HG02840 (cell line): ENCODE results near the gene MYO16.
"Not testable (repeated sequence)": the region's sequence is repeated elsewhere in the genome, so short reads cannot be mapped to it uniquely, and the experiment has no call there.

Experiments used
- ATAC-seq: cut with Tn5 transposase; IDR thresholded peaks from one replicate; pipeline ENCODE4 v1.9.1; 2021; ENCODE audit warnings: mild to moderate bottlenecking, moderate library complexity, moderate number of reproducible peaks; ENCODE audit not compliant: unreplicated experiment, low FRiP score

Gene MYO16

GRCh38 chr13:108733022-108733560, 103.7 kb downstream of the MYO16 start:
- ATAC-seq: no peak

- no peak for ATAC-seq
Measured at GRCh38 chr13:108734676-108735075, 105.3 kb downstream of the MYO16 start.

DNA sequence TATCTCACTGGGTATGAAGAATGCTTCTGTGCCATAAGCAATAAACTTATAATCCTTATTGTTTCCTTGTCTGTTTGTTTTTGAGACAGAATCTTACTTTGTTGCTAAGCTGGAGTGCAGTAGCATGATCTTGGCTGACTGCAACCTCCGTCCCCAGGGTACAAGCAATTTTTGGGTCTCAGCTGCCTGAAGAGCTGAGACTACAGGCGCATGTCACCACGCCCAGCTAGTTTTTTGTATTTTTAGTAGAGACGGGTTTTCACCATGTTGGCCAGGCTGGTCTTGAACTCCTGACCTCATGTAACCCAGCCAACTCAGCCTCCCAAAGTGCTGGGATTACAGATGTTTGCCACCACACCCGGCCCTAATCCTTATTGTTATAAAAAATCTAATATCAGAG, 112.5 kb downstream of the MYO16 start:
- ATAC-seq: no peak

- ATAC-seq: no peak
Measured at GRCh38 chr13:108742701-108743451, 113.5 kb downstream of the MYO16 start.

- no peak for ATAC-seq
Measured at GRCh38 chr13:108743522-108743921, 114.1 kb downstream of the MYO16 start.

DNA sequence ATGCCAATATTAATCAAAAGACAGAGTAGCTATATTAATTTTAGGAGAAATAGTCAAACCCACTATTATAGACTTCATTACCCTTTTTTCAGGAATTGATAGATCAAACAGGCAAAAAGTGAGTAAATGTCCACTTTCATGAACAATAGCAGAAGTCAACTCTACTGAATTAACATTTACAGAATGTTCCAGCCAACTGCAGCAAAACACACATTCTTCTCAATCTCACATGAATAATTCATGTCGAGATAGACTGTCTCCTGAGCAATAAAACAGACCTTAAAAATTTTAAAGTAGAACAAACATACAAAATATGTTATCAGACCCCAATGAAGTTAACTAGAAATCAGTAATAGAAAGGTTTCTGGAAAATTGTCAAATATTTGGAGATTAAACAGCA, 118.4 kb downstream of the MYO16 start:
- no peak for ATAC-seq

GRCh38 chr13:108752276-108752675, 122.9 kb downstream of the MYO16 start:
- ATAC-seq: no peak

DNA sequence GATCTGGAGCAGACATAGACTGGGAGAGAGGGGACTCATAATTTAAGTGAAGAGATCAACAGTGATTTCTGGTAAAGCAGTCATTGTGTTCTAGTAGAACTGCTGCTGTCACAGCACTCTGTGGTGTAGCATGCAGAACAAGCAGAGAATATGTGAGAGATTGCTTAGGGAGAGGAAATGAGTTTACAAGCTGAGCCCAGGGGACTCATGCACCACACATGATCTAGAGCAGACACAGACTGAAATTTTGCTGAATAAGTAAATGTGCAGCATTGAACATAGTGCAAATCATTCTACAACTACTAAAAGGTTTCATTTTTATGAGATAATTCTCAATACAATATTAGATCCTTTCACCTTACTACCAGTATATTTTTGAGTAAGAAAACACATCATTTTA, 125.7 kb downstream of the MYO16 start:
- no peak for ATAC-seq

- ATAC-seq: no peak
Measured at GRCh38 chr13:108760129-108760528, 130.7 kb downstream of the MYO16 start.

GRCh38 chr13:108760541-108760940, 131.1 kb downstream of the MYO16 start:
- no peak for ATAC-seq

DNA sequence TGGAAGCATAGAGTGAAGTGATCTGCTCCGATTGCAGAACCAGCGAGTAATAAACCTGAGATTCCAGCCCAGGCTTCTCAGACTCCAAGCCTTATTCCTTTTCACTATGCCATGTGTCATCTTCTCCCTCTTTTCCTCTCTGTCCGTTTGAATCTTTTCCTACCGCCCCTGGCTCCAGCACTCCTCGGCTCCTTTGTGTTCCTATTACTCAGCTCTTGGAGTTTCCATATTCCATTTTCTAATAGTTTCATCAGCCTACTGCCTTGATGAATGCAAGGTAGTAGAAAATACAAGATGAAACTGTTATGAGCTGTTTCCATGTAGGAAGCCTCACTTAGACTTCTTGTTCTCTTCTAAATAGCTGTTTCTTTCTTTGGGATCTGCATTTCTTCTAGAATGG, 138.6 kb downstream of the MYO16 start:
- ATAC-seq: no peak

GRCh38 chr13:108769213-108770070, 140.0 kb downstream of the MYO16 start:
- ATAC-seq: no peak

DNA sequence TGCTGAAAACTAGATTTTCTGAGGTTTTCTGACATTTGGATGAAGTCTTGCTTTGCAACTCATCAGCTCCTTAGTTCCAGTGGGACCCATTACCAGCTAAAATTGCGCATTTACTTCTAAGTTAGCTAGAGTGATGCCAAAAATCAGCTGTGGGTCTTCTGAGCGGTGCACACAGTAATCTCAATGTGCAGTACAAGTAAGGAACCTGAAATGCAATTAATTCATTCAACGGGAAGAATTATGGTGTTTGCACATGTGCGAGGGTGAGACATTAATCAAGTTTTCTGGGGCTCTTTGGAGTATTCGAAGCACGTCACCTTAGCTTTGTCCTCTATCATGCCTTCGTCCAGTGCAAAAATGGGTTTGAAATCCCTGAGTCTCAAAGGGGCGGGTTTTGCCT, 146.2 kb downstream of the MYO16 start:
- ATAC-seq: no peak

DNA sequence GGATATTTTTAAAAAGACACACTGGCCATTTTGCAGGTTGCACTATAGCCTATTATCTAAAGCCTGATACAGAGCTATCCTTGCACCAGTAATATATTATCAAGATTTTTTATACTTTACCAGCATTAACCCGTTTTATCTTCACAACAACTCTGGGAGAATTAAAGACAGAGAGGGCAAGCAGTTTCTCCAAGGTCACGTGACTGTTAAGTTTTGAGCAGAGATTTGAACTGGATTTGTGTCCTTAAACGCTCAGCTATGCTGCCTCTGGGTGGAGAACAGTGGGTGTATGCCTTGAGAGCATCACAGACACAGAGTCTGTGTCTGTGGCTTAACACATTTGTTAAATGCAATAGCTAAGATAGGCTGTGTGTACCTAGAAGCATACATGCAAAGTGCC, 147.2 kb downstream of the MYO16 start:
- ATAC-seq: no peak

GRCh38 chr13:108777421-108778420, 148.3 kb downstream of the MYO16 start:
- no peak for ATAC-seq

DNA sequence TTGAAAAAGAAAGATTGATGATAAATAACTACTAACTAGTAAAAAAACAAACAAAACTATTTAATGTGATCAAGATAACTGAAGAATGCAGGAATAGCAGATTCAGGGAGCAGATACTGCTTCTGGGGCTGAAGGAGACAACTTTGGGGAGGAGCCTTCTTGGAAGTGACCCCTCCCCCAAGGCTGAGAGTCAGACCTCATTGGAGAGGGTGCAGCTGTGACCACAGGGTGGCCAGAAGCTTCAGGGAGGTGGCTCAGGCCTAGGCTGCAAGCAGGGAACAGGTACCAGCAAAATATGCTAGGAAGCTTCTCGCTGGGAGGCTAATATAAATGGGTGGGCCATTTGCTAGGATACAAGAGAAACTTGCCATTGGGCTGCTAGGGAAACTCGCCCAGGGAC, 149.9 kb downstream of the MYO16 start:
- ATAC-seq: no peak

- no peak for ATAC-seq
Measured at GRCh38 chr13:108780706-108781105, 151.3 kb downstream of the MYO16 start.

GRCh38 chr13:108781312-108781711, 151.9 kb downstream of the MYO16 start:
- no peak for ATAC-seq

DNA sequence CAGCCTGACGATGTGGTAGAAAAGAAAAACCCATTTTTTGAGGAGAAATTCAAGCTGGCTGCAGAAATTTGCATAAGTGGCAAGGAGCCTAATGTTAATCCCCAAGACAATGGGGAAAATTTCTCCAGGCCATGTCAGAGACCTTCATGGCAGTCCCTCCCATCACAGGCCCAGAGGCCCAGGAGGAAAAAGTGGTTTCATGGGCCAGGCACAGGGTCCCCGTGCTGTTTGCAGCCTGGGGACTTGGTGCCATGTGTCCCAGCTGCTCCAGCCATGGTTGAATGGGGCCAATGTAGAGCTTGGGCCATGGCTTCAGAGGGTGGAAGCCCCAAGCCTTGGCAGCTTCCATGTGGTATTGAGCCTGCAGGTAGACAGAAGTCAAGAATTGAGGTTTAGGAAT, 153.1 kb downstream of the MYO16 start:
- not testable (repeated sequence) for ATAC-seq

DNA sequence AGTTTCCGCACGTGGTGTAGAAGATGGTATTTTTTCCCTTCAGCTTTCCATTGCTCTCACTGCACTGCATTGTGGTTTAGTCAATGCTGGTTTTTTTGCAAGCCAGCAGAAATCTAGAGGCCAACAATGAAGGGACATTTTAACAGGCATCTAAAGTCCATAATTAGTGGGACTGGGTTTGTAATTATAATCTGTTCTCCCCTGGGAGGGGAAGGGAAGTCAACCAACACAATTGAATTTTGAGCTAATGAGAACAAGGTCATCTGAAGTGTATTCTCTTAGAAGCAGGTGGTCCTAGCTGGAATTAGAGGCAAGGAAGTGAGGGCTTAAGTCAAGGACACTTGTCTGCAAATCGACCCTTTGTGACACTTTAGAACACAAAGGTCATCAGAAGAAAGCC, 156.4 kb downstream of the MYO16 start:
- ATAC-seq: no peak
